NCI-H524 (cell line): ENCODE measurements around the gene ABTB2.
A peak's percentile ranks its signal among the peaks of the same experiment; 100 is the strongest.

Experiments used
- DNase-seq, 2 experiments: peaks; one replicate each; lab custom pipeline; 2025; lab: John Stamatoyannopoulos, UW

The ABTB2 gene

GRCh38 chr11:34341931-34342533 lies 15.8 kb downstream of the ABTB2 start:
- no peak for DNase-seq

DNA sequence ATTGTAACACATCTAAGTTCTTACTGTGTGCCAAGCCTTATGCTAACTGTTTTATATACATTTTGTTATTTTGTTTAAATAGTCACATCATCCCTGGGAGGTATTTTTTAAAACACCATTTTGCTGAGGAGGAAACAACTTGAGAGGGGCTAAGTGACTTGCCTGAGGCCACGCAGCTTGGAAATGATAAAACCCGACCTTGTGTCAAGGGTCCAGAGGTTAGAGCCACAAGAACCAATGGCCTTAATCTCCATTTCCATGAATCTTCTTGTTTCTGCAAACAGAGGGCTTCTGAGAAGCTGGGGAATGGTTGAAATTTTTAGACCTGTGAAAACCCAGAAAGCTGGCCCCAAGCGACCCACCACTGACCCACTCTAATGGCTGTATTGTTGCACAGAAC lies 16.7 kb downstream of the ABTB2 start:
- DNase-seq: no peak

GRCh38 chr11:34340653-34341052 lies 17.2 kb downstream of the ABTB2 start:
- DNase-seq: no peak

- peak; percentile 63 to 82 for DNase-seq
These were observed 18.4 kb downstream of the ABTB2 start for GRCh38 chr11:34339149-34340064.

GRCh38 chr11:34337016-34337415 lies 20.8 kb downstream of the ABTB2 start:
- DNase-seq: no peak

DNA sequence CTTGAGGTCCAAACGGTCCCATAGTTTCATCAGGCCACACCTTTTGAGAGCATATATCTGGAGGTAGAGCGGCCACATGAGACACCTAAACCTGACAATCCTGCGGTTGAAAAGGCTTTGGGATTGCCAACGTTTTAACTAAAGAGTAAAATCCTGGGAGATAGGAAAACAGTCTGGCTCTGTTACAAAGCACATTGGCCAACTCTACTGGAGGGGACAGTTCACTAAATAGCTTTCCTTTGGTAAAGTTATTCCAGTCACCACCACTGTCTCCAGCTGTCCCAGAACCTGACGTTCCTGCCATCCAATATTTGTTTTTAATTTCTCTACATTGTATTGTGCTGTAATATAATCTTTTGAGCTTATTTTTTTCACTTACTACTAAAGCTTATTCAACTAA lies 22.0 kb downstream of the ABTB2 start:
- DNase-seq: no peak

DNA sequence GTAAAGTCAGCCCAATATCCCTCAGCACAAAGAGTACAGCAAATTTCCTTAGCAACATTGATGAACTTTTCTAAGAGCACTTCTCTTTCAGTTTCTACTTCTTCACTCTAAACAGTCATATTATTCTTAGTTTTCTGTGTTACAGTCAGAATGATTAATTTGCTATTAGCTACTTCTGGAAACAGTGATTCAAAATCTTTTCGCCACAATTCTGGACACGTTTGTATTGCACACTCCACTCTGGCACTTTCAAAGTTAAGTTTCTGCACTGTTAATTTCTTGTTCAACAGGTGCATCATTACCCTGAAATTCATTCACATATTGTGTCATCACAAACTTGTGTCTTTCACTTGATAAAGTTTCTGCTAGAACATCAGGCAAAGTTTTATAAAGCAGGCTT lies 22.5 kb downstream of the ABTB2 start:
- DNase-seq: no peak

- DNase-seq: no peak
These were observed 24.0 kb downstream of the ABTB2 start for GRCh38 chr11:34333787-34334186.

- DNase-seq: no peak
These were observed 25.3 kb downstream of the ABTB2 start for GRCh38 chr11:34332524-34332923.

- DNase-seq: no peak
These were observed 26.1 kb downstream of the ABTB2 start for GRCh38 chr11:34331736-34332135.

DNA sequence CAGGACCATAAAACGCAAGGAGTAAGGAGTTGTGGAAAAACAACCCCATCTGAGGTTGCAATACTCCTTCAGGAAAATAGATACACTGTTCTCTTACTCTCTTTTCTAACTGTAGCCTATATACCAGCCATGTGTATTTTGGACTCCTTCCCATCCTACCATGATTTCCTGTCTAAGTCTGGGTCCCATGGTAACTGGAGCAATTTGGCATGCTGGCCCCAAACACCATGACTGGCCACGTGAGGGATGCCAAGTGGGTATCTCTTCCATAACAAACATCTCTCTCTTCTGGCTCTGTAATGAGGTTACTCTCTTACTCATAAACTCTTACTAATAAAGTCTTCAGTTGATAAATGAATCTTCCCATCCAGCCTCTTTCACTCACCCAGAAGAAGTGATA lies 26.5 kb downstream of the ABTB2 start:
- DNase-seq: no peak

DNA sequence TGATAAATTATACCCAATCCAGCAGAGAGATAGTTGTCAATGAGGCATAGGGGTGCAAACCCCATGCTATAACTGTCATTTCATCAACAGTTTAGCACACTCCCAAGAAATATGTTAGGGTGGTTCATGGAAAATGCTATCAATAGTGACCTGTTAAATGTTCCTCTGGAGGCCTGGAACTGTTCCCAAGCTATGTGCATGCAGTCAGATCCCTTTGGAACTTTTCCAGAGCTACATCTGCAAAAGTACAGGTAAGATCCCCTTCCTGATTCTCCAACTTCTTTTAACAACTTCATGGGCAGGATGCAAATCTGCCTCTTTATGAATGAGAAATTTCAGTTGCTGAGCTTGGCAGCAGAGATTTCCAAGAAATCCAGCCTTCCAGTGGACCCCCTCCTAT lies 27.2 kb downstream of the ABTB2 start:
- no peak for DNase-seq

DNA sequence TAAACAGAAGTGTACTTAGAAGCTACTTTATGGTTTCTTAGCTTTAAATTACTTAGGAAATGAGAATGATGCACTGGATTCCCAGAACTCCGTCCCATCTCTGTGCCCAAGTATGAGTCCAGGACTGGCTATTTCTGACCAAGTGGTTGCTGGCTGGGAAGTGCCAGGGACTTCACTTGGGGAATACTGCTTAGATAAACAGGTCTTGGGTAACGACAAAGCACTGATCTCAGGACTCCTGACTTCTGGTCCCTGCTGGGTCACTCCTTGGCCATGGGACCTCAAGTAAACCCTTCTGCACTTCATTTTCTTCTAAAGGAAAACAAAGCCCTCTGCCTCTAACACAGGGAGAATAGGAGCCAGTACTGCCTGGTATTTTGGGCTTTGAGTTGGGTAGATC lies 27.9 kb downstream of the ABTB2 start:
- no peak for DNase-seq

GRCh38 chr11:34328632-34328910 lies 29.2 kb downstream of the ABTB2 start:
- no peak for DNase-seq

GRCh38 chr11:34327804-34328631 lies 29.8 kb downstream of the ABTB2 start:
- peak; percentile 43 to 75 for DNase-seq

DNA sequence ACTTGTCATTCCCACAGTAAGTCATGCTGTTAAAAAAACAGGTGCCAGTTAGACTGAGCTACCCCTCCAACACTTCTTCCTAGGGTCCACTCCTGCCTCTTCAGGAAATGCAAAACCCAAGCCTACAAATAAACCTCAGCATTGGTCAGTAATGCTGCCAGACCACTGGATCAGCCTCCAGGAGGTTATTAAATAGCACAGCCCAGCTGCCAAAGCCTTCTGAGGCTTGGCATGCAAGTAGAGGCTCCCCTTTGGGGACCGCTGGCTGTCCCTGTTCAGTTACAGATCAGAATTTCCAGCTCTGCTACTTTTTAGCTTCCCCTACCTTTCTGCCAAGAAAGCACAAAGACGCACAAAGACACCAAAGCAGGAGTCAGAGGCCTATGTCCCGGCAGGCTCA lies 33.3 kb downstream of the ABTB2 start:
- no peak for DNase-seq

DNA sequence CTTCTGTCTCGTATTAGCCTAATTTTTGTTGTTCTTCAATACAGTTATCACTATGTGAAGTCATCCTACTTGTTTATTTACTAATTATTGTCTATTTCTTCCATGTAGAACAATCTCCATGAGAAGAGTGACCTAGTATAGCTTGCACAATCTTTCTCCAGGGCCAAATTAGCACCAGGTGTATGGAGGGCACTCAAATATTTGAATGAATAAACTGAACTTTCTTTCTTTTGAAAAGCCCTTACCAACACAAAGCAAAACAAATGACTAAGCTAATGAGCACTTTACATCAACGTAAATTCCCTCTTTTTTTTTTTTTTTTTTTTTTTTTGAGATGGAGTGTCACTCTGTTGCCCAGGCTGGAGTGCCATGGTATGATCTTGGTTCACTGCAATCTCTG lies 34.2 kb downstream of the ABTB2 start:
- no peak for DNase-seq

DNA sequence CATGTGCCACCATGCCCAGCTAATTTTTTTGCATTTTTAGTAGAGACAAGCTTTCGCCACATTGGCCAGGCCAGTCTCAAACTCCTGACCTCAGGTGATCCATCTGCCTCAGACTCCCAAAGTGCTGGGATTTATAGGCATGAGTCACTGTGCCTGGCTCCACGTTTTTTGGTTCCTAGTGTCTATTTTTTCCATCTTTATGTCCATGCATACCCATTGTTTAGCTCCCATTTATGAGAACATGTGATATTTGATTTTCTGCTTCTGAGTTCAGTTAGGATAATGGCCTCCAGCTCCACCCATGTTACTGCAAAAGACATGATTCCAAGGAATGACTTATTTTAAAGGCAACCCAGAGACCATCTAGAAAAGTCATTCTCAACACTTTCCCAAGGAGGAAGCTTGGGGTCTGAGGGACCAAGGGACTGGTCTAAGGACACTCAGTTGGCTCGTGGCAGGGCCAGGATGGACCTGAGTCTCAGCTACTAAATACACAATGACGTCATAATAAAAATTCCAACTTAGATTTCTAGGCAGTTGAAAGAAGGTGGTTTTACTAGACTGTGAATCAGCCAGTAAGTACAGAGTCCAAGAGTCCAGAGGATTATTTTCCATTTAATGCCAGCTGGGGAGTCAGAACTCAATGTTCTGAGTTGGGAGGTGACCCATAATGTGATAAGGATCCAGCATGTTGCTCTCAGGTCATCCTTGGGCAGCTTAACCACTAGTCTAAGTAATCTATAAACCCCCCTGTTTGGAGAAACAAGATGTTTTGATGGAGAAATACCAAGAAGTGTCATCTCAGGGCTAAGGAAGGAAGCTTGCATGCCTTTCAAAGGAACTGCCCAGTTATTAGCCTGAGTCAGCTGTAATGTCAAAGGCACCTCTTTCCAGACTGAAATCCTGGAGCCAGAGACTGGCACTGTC lies 39.4 kb downstream of the ABTB2 start:
- no peak for DNase-seq

- no peak for DNase-seq
These were observed 40.1 kb downstream of the ABTB2 start for GRCh38 chr11:34317666-34318065.

DNA sequence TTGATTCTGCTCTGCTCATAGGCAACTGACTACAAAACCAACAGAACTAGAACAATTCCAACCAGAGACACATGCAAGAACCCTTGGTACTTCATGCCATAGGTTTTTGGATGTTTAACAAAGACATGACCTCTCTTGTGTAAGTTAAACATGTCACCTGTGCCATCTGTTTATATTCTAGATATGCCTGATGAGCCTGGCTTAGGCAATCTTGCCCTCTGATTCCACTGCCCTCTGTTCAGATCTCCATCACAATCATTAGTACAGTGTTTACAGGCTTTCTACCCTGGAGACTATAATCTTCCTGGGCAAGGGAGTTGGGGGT lies 40.8 kb downstream of the ABTB2 start:
- no peak for DNase-seq

DNA sequence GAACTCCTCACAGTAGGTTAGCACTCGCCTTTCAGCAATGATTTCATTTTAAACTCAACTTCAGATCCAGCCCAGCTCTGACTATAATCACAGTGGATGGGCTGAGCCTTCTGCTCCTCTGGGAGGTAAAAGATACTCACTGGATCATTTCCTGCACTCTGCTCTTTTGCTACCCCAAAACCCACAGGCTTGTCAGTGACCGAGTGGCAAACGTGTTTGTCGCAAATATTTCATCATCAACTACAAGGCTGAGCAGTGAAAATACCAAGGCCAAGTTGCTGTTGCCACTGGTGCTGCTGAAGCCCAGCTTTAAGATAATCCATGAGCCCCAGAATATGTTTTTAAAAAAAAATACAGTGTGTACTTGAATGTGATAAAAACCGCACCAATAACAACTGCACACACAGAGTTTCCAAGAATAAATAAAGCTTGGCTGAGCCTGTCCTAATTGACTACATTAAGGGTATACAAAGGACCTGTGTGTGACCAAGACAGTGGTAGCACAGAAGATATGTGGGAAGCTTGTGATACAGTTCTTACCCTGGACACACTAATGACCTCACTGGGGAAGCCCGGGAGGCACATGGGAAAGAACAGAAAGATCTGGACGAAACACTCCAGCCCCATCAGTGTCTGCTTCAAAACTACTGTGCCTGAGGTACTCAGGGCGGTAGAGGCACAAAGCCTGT lies 41.3 kb downstream of the ABTB2 start:
- no peak for DNase-seq
